ENCODE data around the gene SUMF1. TPM values are rescaled to one million over a fixed set of nuclear protein-coding genes. Genes with fewer than 3 reads are reported as not detected.

Gene SUMF1
- total RNA-seq, 1 donor from 2014 or later = 98.4 TPM

DNA sequence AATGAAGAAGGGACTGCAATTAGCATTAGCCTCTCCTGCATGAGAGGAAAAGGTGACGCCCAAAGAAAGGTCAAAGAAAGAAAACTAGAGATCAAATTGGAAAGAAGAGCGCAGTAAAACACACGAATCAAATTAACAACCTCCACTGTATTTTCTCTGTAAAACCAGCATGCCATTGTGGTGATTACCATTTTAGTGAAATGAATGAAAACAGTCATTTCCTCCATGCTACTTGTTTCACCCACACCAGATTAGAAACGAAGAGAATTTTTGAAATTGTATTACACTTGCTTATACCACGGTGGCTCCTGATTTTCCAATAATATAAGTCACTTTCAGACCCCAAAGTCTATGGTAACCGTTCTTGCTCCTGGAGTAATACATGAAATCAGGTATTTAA, 71.6 kb downstream of the SUMF1 start:
- no peak overlapping the region for H3K4me3 ChIP-seq
- H3K4me1 ChIP-seq = no peaks in the 10 kb centered on the region
- H3K36me3 ChIP-seq = no peaks in the 10 kb centered on the region
- H3K9me3 ChIP-seq = no peaks in the 10 kb centered on the region
- intact Hi-C loops (cut with DNase I) = no loop called here
- no peaks in the 10 kb centered on the region for H3K27me3 ChIP-seq
- no peak overlapping the region for H3K27ac ChIP-seq
- no peak for DNase-seq (ENCODE audit: low spot score in 2 of 2)
- TF ChIP-seq, protein P1, sequence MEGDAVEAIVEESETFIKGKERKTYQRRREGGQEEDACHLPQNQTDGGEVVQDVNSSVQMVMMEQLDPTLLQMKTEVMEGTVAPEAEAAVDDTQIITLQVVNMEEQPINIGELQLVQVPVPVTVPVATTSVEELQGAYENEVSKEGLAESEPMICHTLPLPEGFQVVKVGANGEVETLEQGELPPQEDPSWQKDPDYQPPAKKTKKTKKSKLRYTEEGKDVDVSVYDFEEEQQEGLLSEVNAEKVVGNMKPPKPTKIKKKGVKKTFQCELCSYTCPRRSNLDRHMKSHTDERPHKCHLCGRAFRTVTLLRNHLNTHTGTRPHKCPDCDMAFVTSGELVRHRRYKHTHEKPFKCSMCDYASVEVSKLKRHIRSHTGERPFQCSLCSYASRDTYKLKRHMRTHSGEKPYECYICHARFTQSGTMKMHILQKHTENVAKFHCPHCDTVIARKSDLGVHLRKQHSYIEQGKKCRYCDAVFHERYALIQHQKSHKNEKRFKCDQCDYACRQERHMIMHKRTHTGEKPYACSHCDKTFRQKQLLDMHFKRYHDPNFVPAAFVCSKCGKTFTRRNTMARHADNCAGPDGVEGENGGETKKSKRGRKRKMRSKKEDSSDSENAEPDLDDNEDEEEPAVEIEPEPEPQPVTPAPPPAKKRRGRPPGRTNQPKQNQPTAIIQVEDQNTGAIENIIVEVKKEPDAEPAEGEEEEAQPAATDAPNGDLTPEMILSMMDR (IDR thresholded peaks at IDR 0.05) = no peak

DNA sequence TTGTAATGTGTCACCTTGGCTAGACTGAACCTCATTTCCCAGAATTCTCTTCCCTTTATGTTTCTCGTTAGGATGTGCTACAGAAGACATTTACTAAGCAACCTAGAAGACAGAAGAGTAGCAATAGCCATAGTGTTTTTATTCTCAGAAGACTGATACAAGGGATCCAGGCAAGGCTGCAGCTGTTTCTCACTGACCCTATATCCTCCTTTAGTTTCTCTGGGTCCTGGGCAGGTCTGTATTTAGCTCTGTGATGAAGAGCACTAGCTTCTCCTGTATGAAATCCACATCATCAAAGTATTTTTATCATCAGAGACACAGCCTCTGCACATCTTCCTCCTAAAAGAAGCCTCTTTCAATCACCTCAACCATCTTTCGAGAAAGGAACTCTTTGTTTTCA, 72.5 kb downstream of the SUMF1 start:
- Histone ChIP-seq H3K9me3 (no peaks in the 10 kb centered on the region), H3K36me3 (no peaks in the 10 kb centered on the region), H3K4me1 (no peaks in the 10 kb centered on the region), H3K4me3 (no peak overlapping the region), H3K27ac (no peak overlapping the region), H3K27me3 (no peaks in the 10 kb centered on the region)
- TF ChIP-seq, protein P1 (IDR thresholded peaks at IDR 0.05) = no peak
- DNase-seq (ENCODE audit: low spot score in 2 of 2) = no peak
- intact Hi-C loops (cut with DNase I) = no loop called here

DNA sequence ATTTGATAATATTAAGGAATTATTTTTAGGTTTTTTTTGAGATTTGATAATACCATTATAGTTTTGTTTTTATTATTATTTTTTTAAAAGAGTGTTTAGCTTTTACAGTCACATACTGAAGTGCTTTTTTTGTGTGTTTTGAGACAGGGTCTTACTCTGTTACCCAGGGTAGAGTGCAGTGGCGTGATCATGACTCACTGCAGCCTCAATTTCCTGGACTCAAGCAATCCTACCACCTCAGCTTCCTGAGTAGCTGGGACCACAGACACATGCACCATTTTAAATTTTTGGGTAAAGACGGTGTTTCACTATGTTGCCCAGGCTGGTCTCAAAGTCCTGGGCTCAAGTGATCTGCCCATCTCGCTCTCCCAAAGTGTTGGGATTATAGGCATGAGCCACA, 73.0 kb downstream of the SUMF1 start:
- TF ChIP-seq, protein P1 (IDR thresholded peaks at IDR 0.05) = no peak
- Histone ChIP-seq H3K36me3 (no peaks in the 10 kb centered on the region), H3K4me3 (no peak overlapping the region), H3K27me3 (no peaks in the 10 kb centered on the region), H3K27ac (no peak overlapping the region), H3K4me1 (no peaks in the 10 kb centered on the region), H3K9me3 (no peaks in the 10 kb centered on the region)
- intact Hi-C loops (cut with DNase I) = no loop called here
- no peak for DNase-seq (ENCODE audit: low spot score in 2 of 2)

DNA sequence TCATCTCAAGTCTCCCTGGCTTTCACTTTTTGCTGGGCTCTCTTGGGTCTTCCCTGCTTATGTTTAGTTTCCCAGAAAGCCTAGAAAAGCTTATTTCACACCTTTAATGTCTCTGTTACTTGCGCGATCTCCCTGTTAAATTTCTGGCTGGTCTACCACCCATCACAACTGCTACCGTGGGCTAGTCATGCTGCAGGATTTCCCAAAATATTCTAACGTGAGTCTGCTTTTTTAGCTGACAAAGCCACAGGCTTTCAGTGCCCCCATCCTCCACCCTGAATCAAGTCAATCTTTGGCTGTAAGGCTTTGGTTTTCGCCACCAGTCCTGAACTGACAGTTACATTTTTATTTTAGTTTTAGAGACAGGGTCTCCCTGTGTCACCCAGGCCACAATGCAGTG, 74.1 kb downstream of the SUMF1 start:
- Histone ChIP-seq H3K27ac (no peak overlapping the region), H3K4me3 (no peak overlapping the region), H3K36me3 (no peaks in the 10 kb centered on the region), H3K9me3 (no peaks in the 10 kb centered on the region), H3K4me1 (no peaks in the 10 kb centered on the region), H3K27me3 (no peaks in the 10 kb centered on the region)
- intact Hi-C loops (cut with DNase I) = no loop called here
- DNase-seq (ENCODE audit: low spot score in 2 of 2) = no peak
- TF ChIP-seq, protein P1 (IDR thresholded peaks at IDR 0.05) = no peak

DNA sequence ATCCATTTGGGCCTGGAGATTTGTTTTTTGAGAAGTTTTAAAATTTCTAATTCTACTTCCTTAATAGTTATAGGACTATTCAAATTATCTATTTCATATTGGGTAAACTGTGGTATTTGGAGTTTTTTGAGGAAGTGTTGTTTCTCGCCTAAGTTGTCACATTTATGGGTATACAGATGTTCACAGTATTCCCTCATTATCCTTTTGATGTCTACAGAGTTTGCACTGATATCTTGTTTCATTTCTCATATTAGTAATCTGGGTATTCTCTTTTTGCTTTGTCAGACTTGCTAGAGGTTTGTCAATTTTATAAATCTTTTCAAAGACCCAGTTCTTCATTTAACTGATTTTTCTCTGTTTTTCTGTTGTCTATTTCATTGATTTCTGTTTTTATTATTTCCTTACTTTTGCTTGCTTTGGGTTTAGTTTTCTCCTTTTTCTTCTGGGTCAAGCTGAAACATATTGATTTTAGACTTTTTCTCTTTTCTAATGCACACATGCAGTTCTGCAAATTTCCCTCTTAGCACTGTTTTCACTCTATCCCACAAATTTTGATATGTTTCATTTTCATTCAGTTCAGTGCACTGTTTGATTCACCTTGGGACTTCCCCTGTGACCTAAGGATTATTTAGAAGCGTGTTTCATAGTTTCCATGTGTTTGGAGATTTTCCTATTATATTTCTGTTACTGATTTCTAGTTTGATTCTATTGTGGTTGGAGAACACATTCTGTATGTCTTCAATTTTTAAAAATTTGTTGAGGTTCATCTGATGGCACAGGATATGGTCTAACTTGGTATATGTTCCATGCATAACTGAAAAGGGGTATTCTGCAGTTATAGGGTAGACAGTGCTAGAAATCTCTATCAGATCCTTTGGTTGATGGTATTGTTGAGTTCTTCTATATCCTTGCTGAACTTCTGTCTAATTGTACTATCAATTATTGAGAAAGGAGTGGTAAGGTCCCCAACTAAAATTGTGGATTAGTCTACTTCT, 79.6 kb downstream of the SUMF1 start:
- TF ChIP-seq, protein P1 (IDR thresholded peaks at IDR 0.05) = no peak

More for the DNA sequence above, 79.6 kb downstream of the SUMF1 start:
- no peak overlapping the region for H3K27ac ChIP-seq
- H3K27me3 ChIP-seq = no peaks in the 10 kb centered on the region
- H3K4me1 ChIP-seq = no peaks in the 10 kb centered on the region
- DNase-seq (ENCODE audit: low spot score in 2 of 2) = no peak
- no peaks in the 10 kb centered on the region for H3K36me3 ChIP-seq
- H3K9me3 ChIP-seq = no peaks in the 10 kb centered on the region
- intact Hi-C loops (cut with DNase I) = no loop called here
- H3K4me3 ChIP-seq = no peak overlapping the region

Data from ascending aorta (tissue), 2 donors.